WERI-Rb-1 (cell line): Measurements from ENCODE around the gene KCNK1.

Experiments used
- DNase-seq: peaks from one replicate; pipeline ENCODE4 v3.0.0-alpha.2; 2020
- H3K27ac ChIP-seq: fragments of 250-450 bp; sonication (Bioruptor Pico); 2 replicates; pipeline ENCODE4 v1.5.1; 2020; ENCODE audit warnings: mild to moderate bottlenecking, moderate library complexity
- H3K27me3 ChIP-seq: fragments of 250-450 bp; sonication (Bioruptor Pico); 2 replicates; pipeline ENCODE4 v1.5.1; 2021; ENCODE audit warnings: mild to moderate bottlenecking, low read depth, moderate library complexity; ENCODE audit not compliant: insufficient read depth, severe bottlenecking
- H3K36me3 ChIP-seq: fragments of 250-450 bp; sonication (Bioruptor Pico); 2 replicates; pipeline ENCODE4 v1.5.1; 2020; ENCODE audit warnings: mild to moderate bottlenecking, moderate library complexity
- H3K4me3 ChIP-seq: 2 replicates; pipeline ENCODE4 v1.5.1; 2011; ENCODE audit warnings: low read depth, mild to moderate bottlenecking, control low read depth, low read length
- H3K9me3 ChIP-seq: fragments of 250-450 bp; sonication (Bioruptor Pico); 2 replicates; pipeline ENCODE4 v1.5.1; 2021; ENCODE audit warnings: mild to moderate bottlenecking, moderate library complexity; ENCODE audit not compliant: severe bottlenecking
- CTCF ChIP-seq: IDR thresholded peaks from 2 replicates; pipeline ENCODE4 v1.5.1; 2011; ENCODE audit warnings: low read depth, mild to moderate bottlenecking, control low read depth, inconsistent platforms, low read length

KCNK1 gene

GRCh38 chr1:233721004-233721595, 107.2 kb downstream of the KCNK1 start:
- TF ChIP-seq CTCF: no peak
- Histone ChIP-seq H3K36me3 (no peaks in the 10 kb centered on the region), H3K4me3 (no peak overlapping the region), H3K27ac (no peak overlapping the region), H3K9me3 (peaks cover 10% of the 10 kb centered on the region), H3K27me3 (peaks cover 93% of the 10 kb centered on the region)
- no peak for DNase-seq
